Measurements from ENCODE around the gene AFF3.
"Not testable (repeated sequence)": the region's sequence is repeated elsewhere in the genome, so short reads cannot be mapped to it uniquely, and the experiment has no call there.

AFF3 gene

GRCh38 chr2:99662761-99663341 is 479.5 kb downstream of the AFF3 start:
- no peak for DNase-seq (ENCODE audit: low spot score)

GRCh38 chr2:99661761-99662160 is 480.6 kb downstream of the AFF3 start:
- DNase-seq (ENCODE audit: low spot score): not testable (repeated sequence)

- no peak for DNase-seq (ENCODE audit: low spot score)
Observed at GRCh38 chr2:99660616-99661406, 481.6 kb downstream of the AFF3 start.

- no peak for DNase-seq (ENCODE audit: low spot score)
Observed at GRCh38 chr2:99659874-99660273, 482.5 kb downstream of the AFF3 start.

GRCh38 chr2:99657691-99658258 is 484.6 kb downstream of the AFF3 start:
- DNase-seq (ENCODE audit: low spot score): no peak

GRCh38 chr2:99656994-99657393 is 485.4 kb downstream of the AFF3 start:
- DNase-seq (ENCODE audit: low spot score): no peak

GRCh38 chr2:99653433-99653832 is 489.0 kb downstream of the AFF3 start:
- no peak for DNase-seq (ENCODE audit: low spot score)

- no peak for DNase-seq (ENCODE audit: low spot score)
Observed at GRCh38 chr2:99652862-99653261, 489.5 kb downstream of the AFF3 start.

- DNase-seq (ENCODE audit: low spot score): no peak
Observed at GRCh38 chr2:99651930-99652670, 490.3 kb downstream of the AFF3 start.

- DNase-seq (ENCODE audit: low spot score): no peak
Observed at GRCh38 chr2:99648906-99649789, 493.2 kb downstream of the AFF3 start.

GRCh38 chr2:99648178-99648844 is 494.1 kb downstream of the AFF3 start:
- no peak for DNase-seq (ENCODE audit: low spot score)

- no peak for DNase-seq (ENCODE audit: low spot score)
Observed at GRCh38 chr2:99645960-99646359, 496.4 kb downstream of the AFF3 start.

- DNase-seq (ENCODE audit: low spot score): no peak
Observed at GRCh38 chr2:99644419-99644787, 498.0 kb downstream of the AFF3 start.

- DNase-seq (ENCODE audit: low spot score): no peak
Observed at GRCh38 chr2:99643787-99644418, 498.5 kb downstream of the AFF3 start.

GRCh38 chr2:99641999-99642398 is 500.4 kb downstream of the AFF3 start:
- DNase-seq (ENCODE audit: low spot score): no peak

GRCh38 chr2:99640635-99641151 is 501.7 kb downstream of the AFF3 start:
- no peak for DNase-seq (ENCODE audit: low spot score)

GRCh38 chr2:99638791-99639190 is 503.6 kb downstream of the AFF3 start:
- DNase-seq (ENCODE audit: low spot score): no peak

- DNase-seq (ENCODE audit: low spot score): no peak
Observed at GRCh38 chr2:99637159-99637697, 505.2 kb downstream of the AFF3 start.

- no peak for DNase-seq (ENCODE audit: low spot score)
Observed at GRCh38 chr2:99636144-99637034, 506.0 kb downstream of the AFF3 start.

Measured in hematopoietic multipotent progenitor cell treated with erythropoietin and hydrocortisone succinate and interleukin-3 and kit ligand, for 17 days (in vitro differentiated cells).